RWPE2 (cell line): ENCODE measurements around the gene THUMPD3.

Source experiments
- ATAC-seq: fragments of 200-7000 bp; cut with Tn5 transposase; 3 replicates; pipeline ENCODE4 v1.9.1; 2021; ENCODE audit warnings: low read depth
- DNase-seq: peaks from one replicate; pipeline ENCODE4 v3.0.0-alpha.2; 2020; ENCODE audit warnings: low spot score
- H3K27ac ChIP-seq: fragments of 450-650 bp; 2 replicates; pipeline ENCODE4 v1.5.1; 2017; ENCODE audit warnings: mild to moderate bottlenecking; ENCODE audit not compliant: poor library complexity, severe bottlenecking
- H3K27me3 ChIP-seq: fragments of 250-450 bp; sonication (Bioruptor Pico); 2 replicates; pipeline ENCODE4 v1.5.1; 2021; ENCODE audit warnings: mild to moderate bottlenecking, moderate library complexity; ENCODE audit not compliant: insufficient read depth, poor library complexity, severe bottlenecking
- H3K36me3 ChIP-seq: fragments of 250-450 bp; sonication (Bioruptor Pico); 2 replicates; pipeline ENCODE4 v1.5.1; 2020; ENCODE audit warnings: low read depth, mild to moderate bottlenecking, moderate library complexity
- H3K4me1 ChIP-seq: fragments of 250-450 bp; sonication (Bioruptor Pico); 2 replicates; pipeline ENCODE4 v1.5.1; 2021; ENCODE audit warnings: mild to moderate bottlenecking, moderate library complexity; ENCODE audit not compliant: insufficient read depth, poor library complexity, severe bottlenecking
- H3K4me3 ChIP-seq: fragments of 250-450 bp; sonication (Bioruptor Pico); 2 replicates; pipeline ENCODE4 v1.5.1; 2021; ENCODE audit warnings: mild to moderate bottlenecking, moderate library complexity; ENCODE audit not compliant: severe bottlenecking
- H3K9me3 ChIP-seq: fragments of 250-450 bp; sonication (Bioruptor Pico); 2 replicates; pipeline ENCODE4 v1.5.1; 2021; ENCODE audit warnings: mild to moderate bottlenecking, moderate library complexity; ENCODE audit not compliant: severe bottlenecking
- CTCF ChIP-seq: fragments of 450-650 bp; IDR thresholded peaks from one replicate; pipeline ENCODE4 v1.5.1; 2017; ENCODE audit warnings: mild to moderate bottlenecking, moderate library complexity; ENCODE audit not compliant: poor library complexity, severe bottlenecking

THUMPD3 gene

DNA sequence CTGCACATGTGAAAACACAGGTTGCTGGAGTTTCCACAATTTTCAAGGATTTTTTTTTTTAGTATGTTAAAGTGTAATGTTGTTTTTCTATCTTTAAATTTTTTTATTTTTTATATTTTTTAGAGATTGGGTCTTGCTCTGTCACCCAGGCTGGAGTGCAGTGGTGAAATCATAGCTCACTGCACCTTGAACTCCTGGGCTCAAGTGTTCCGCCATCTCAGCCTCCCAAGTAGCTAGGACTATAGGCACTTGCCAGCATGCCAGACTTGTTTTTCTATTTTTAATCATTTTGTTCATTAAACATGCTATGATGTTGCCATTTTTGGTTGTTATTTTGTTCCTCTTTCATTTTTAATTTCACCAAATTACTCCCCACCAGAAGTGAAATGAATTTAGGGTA, 16.7 kb upstream of the THUMPD3 start:
- no peak for TF ChIP-seq CTCF
- H3K27ac ChIP-seq, result no peak overlapping the region
- H3K9me3 ChIP-seq, result no peaks in the 10 kb centered on the region
- H3K4me1 ChIP-seq, result peaks cover 18% of the 10 kb centered on the region
- H3K4me3 ChIP-seq, result no peak overlapping the region
- H3K27me3 ChIP-seq, result no peaks in the 10 kb centered on the region
- H3K36me3 ChIP-seq, result no peaks in the 10 kb centered on the region
- ATAC-seq (no peak), DNase-seq (no peak)

DNA sequence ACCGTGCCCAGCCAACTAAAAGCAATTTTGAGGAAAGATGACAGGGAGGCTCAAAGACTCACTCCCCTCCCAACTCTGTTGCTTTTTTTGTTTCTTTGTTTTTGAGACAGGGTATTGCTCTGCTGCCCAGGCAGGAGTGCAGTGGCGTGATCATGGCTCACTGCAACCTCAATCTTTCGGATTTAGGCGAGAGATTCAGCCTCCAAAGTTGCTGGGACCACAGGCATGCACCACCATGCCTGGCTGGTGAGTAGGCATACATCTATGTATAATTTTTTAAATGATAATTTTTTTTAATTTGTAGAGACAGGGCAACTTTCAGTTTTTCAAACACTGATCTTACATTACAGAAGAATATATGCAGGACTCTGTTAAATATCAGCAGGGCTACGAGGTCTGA, 15.8 kb upstream of the THUMPD3 start:
- Histone ChIP-seq H3K27ac (no peak overlapping the region), H3K36me3 (no peaks in the 10 kb centered on the region), H3K4me1 (peaks cover 25% of the 10 kb centered on the region), H3K27me3 (no peaks in the 10 kb centered on the region), H3K9me3 (no peaks in the 10 kb centered on the region), H3K4me3 (no peak overlapping the region)
- DNase-seq (no peak), ATAC-seq (no peak)
- no peak for TF ChIP-seq CTCF

GRCh38 chr3:9347887-9348286, 15.0 kb upstream of the THUMPD3 start:
- no peaks in the 10 kb centered on the region for H3K36me3 ChIP-seq
- DNase-seq (no peak), ATAC-seq (no peak)
- no peak for TF ChIP-seq CTCF
- H3K4me1 ChIP-seq, result peaks cover 25% of the 10 kb centered on the region
- H3K4me3 ChIP-seq, result no peak overlapping the region
- no peaks in the 10 kb centered on the region for H3K27me3 ChIP-seq
- H3K9me3 ChIP-seq, result no peaks in the 10 kb centered on the region
- H3K27ac ChIP-seq, result no peak overlapping the region

GRCh38 chr3:9349321-9350117, 13.3 kb upstream of the THUMPD3 start:
- TF ChIP-seq CTCF, result no peak
- ATAC-seq, result peak; percentile 72
- Histone ChIP-seq H3K36me3 (no peaks in the 10 kb centered on the region), H3K4me1 (peaks cover 25% of the 10 kb centered on the region), H3K9me3 (no peaks in the 10 kb centered on the region), H3K27ac (peak overlapping the region; percentile 47), H3K27me3 (no peaks in the 10 kb centered on the region), H3K4me3 (no peak overlapping the region)
- no peak for DNase-seq

- no peaks in the 10 kb centered on the region for H3K9me3 ChIP-seq
- TF ChIP-seq CTCF, result no peak
- H3K27me3 ChIP-seq, result no peaks in the 10 kb centered on the region
- DNase-seq (no peak), ATAC-seq (no peak)
- H3K27ac ChIP-seq, result no peak overlapping the region
- no peak overlapping the region for H3K4me3 ChIP-seq
- peaks cover 25% of the 10 kb centered on the region for H3K4me1 ChIP-seq
- H3K36me3 ChIP-seq, result no peaks in the 10 kb centered on the region
These were observed 11.1 kb upstream of the THUMPD3 start for GRCh38 chr3:9351709-9352126.
